Activated naive CD4-positive, alpha-beta T cell treated with anti-CD3 and anti-CD28 coated beads for 36 hours (primary cell): ENCODE data around the gene FAM131A. TPM values are rescaled to one million over a fixed set of nuclear protein-coding genes. Genes with fewer than 3 reads are reported as not detected.

Experiments
- CTCF ChIA-PET: fragments of 350-600 bp; sonication (Branson Sonifier 250); formaldehyde crosslinking; loops from one replicate; lab custom pipeline; 2021; ENCODE audit warnings: antibody characterized with exemption; lab: Charles Lee
- DNase-seq: peaks from one replicate; pipeline ENCODE4 v3.0.0-alpha.2; 2020
- H3K27ac Mint-ChIP-seq: one replicate; pipeline ENCODE4 v1.8.0; 2021; ENCODE audit warnings: mild to moderate bottlenecking, mixed read lengths
- H3K27me3 Mint-ChIP-seq: one replicate; pipeline ENCODE4 v1.8.0; 2021; ENCODE audit warnings: low read depth, mixed read lengths
- H3K36me3 Mint-ChIP-seq: one replicate; pipeline ENCODE4 v1.8.0; 2021; ENCODE audit warnings: low read depth, mixed read lengths
- H3K4me1 Mint-ChIP-seq: one replicate; pipeline ENCODE4 v1.8.0; 2021; ENCODE audit warnings: low read depth, mixed read lengths
- H3K4me3 Mint-ChIP-seq: one replicate; pipeline ENCODE4 v1.8.0; 2021; ENCODE audit warnings: mild to moderate bottlenecking, moderate library complexity, mixed read lengths
- H3K9me3 Mint-ChIP-seq: one replicate; pipeline ENCODE4 v1.8.0; 2021; ENCODE audit warnings: mixed read lengths
- intact Hi-C: fragments of 100-400 bp; cut with micrococcal nuclease; formaldehyde crosslinking; loops from one replicate; pipeline ENCODE4 v1.15.1; 2023
- total RNA-seq, 2 experiments: library from RNA; stranded (reverse); gene quantifications; one replicate each; pipeline ENCODE4 v1.2.3, GENCODE V29; 2021

FAM131A gene
- total RNA-seq, 2 experiments from 2014 or later: 3.8 to 5.0 TPM

DNA sequence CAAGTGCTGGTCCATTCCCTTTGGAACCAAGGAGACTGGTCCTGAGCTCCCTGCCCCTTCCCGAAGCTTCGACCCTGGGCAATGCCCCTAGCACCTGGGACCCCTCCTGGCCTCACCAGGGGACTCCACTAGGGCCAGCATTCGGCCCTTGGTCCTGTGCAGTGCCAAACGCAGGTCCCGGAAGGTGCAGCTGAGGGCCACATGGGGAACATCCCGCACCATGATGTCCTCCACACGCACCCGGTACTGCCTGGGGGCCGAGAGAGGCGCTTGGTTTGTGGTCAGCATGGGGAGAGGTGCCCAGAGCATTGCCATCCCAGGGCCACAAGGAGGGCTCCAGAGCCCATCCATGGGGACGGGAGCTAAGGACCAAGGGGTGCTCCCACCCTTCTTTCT lies 16.1 kb downstream of the FAM131A start:
- Mint-ChIP-seq H3K27me3 (no peaks in the 10 kb centered on the region), H3K9me3 (no peaks in the 10 kb centered on the region), H3K36me3 (peaks cover 2% of the 10 kb centered on the region), H3K27ac (no peak overlapping the region), H3K4me1 (no peaks in the 10 kb centered on the region), H3K4me3 (no peak overlapping the region)
- CTCF ChIA-PET: interaction anchor here (0.6 to 2.4 kb wide), 23 partner anchors 8 to 457 kb away, joined by 3 to 12 read pairs (median 4); partner anchors contain the start of gene EPHB3
- intact Hi-C loops: no loop called here
- DNase-seq: no peak

- no peaks in the 10 kb centered on the region for H3K4me1 Mint-ChIP-seq
- intact Hi-C loops: loop anchor here (1.0 kb wide), 2 partner anchors 159 to 190 kb away; no protein-coding TSS in a partner anchor
- H3K9me3 Mint-ChIP-seq: no peaks in the 10 kb centered on the region
- H3K27ac Mint-ChIP-seq: no peak overlapping the region
- no peaks in the 10 kb centered on the region for H3K27me3 Mint-ChIP-seq
- H3K36me3 Mint-ChIP-seq: peaks cover 2% of the 10 kb centered on the region
- CTCF ChIA-PET: interaction anchor here (0.6 to 2.4 kb wide), 21 partner anchors 8 to 458 kb away, joined by 3 to 12 read pairs (median 4); no protein-coding TSS in a partner anchor
- no peak overlapping the region for H3K4me3 Mint-ChIP-seq
- peak; percentile 76 for DNase-seq
Measured at GRCh38 chr3:184354121-184354728, 16.8 kb downstream of the FAM131A start.

DNA sequence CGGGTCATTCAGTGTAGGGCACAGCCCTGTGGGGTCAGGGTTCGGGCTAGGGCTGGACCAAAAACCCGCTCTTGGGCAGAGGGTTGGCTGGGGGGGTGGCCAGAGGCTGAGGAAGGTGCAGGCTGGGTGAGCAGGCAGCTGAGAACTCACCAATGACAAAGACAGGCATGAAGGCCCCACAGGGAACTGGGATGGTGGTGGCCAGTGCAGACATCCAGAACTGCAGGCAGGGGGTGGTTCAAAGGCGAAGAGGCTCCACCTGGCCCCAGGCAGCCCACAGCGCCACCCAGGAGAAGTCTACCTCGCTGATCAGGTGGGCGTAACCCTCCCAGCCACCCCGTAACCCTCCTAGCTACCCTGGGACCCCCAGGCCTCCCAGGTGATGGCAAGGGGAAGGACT lies 17.4 kb downstream of the FAM131A start:
- Mint-ChIP-seq H3K9me3 (no peaks in the 10 kb centered on the region), H3K27ac (no peak overlapping the region), H3K4me1 (no peaks in the 10 kb centered on the region), H3K36me3 (peaks cover 2% of the 10 kb centered on the region), H3K4me3 (no peak overlapping the region), H3K27me3 (no peaks in the 10 kb centered on the region)
- intact Hi-C loops: loop anchor here (1.0 kb wide), 2 partner anchors 159 to 190 kb away; no protein-coding TSS in a partner anchor
- no peak for DNase-seq
- CTCF ChIA-PET: interaction anchor here (1.0 to 2.4 kb wide), 6 partner anchors 17 to 187 kb away, joined by 3 to 12 read pairs (median 5); partner anchors contain the start of gene FAM131A

- Mint-ChIP-seq H3K9me3 (no peaks in the 10 kb centered on the region), H3K4me1 (peaks cover 2% of the 10 kb centered on the region), H3K27ac (no peak overlapping the region), H3K4me3 (no peak overlapping the region), H3K36me3 (peaks cover 2% of the 10 kb centered on the region), H3K27me3 (no peaks in the 10 kb centered on the region)
- no peak for DNase-seq
- intact Hi-C loops: no loop called here
- CTCF ChIA-PET: interaction anchor here (0.7 to 2.4 kb wide), 6 partner anchors 17 to 186 kb away, joined by 3 to 12 read pairs (median 4); partner anchors contain the start of gene FAM131A
Measured at GRCh38 chr3:184355261-184356040, 18.1 kb downstream of the FAM131A start.

DNA sequence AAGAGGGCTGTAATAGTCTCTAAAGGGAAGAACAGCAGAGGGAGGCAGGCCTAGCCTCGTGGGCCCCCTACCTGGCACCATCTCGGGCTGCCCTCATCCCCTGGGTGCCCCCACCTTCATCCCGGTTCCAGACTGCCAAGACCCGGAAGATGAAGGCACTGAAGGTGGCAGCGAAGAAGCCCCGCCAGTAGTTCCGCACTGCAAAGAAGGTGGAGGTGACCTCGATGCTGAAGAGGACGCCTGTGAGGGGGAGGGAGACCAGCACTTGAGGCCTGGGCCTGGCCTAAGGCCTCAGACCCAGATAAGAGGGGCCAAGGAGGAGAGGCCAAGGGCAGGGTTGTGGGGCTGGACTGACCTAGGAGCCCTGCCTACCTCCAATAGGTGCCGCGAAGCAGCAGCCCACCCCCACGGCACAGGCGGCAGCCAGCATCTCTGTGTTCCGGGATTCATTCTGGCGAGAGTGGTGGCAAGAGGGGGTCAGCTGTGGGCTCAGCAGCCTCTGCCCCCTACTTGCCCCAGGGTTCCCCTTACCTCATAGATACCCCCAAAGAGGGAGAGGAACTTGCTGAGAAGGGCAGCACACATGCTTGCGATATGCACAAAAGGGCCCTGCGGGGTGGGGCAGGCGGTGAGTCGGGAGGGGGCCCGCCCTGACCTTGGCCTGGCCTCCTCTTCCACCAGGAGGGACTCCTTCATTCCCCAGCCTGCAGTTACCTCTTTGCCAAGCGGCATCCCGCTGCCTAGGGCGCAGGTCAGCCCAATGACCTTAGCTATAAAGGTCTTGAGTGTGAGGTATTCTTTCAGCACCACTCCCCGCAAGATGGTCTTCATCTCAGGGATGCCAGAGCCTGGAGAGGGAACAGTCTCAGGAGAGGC lies 20.1 kb downstream of the FAM131A start:
- CTCF ChIA-PET: interaction anchor here (0.6 kb wide), 1 partner anchor 323 kb away, joined by 5 read pairs; no protein-coding TSS in a partner anchor
- Mint-ChIP-seq H3K9me3 (no peaks in the 10 kb centered on the region), H3K4me3 (no peak overlapping the region), H3K36me3 (peaks cover 2% of the 10 kb centered on the region), H3K4me1 (peaks cover 6% of the 10 kb centered on the region), H3K27ac (no peak overlapping the region), H3K27me3 (no peaks in the 10 kb centered on the region)
- intact Hi-C loops: no loop called here
- DNase-seq: no peak

GRCh38 chr3:184358124-184358767 lies 20.8 kb downstream of the FAM131A start:
- Mint-ChIP-seq H3K27me3 (no peaks in the 10 kb centered on the region), H3K9me3 (no peaks in the 10 kb centered on the region), H3K4me3 (no peak overlapping the region), H3K4me1 (peaks cover 6% of the 10 kb centered on the region), H3K36me3 (peaks cover 3% of the 10 kb centered on the region), H3K27ac (no peak overlapping the region)
- intact Hi-C loops: no loop called here
- CTCF ChIA-PET: no interaction called here
- no peak for DNase-seq

- Mint-ChIP-seq H3K4me1 (peaks cover 6% of the 10 kb centered on the region), H3K27me3 (no peaks in the 10 kb centered on the region), H3K4me3 (no peak overlapping the region), H3K9me3 (no peaks in the 10 kb centered on the region), H3K27ac (no peak overlapping the region), H3K36me3 (peaks cover 9% of the 10 kb centered on the region)
- intact Hi-C loops: no loop called here
- DNase-seq: no peak
- CTCF ChIA-PET: interaction anchor here (0.7 to 1.0 kb wide), 2 partner anchors 13 to 453 kb away, joined by 3 to 4 read pairs; no protein-coding TSS in a partner anchor
Measured at GRCh38 chr3:184358921-184359350, 21.5 kb downstream of the FAM131A start.

- H3K9me3 Mint-ChIP-seq: no peaks in the 10 kb centered on the region
- CTCF ChIA-PET: interaction anchor here (0.7 to 4.6 kb wide), 4 partner anchors 12 to 452 kb away, joined by 3 to 21 read pairs (median 4); no protein-coding TSS in a partner anchor
- no peaks in the 10 kb centered on the region for H3K27me3 Mint-ChIP-seq
- no peak for DNase-seq
- peaks cover 11% of the 10 kb centered on the region for H3K4me1 Mint-ChIP-seq
- H3K4me3 Mint-ChIP-seq: no peak overlapping the region
- intact Hi-C loops: loop anchor here (5.0 kb wide), 5 partner anchors 168 to 802 kb away; partner anchors contain the start of genes KLHL24, KLHL6 and MAGEF1
- peaks cover 13% of the 10 kb centered on the region for H3K36me3 Mint-ChIP-seq
- H3K27ac Mint-ChIP-seq: no peak overlapping the region
Measured at GRCh38 chr3:184359610-184360009, 22.2 kb downstream of the FAM131A start.

DNA sequence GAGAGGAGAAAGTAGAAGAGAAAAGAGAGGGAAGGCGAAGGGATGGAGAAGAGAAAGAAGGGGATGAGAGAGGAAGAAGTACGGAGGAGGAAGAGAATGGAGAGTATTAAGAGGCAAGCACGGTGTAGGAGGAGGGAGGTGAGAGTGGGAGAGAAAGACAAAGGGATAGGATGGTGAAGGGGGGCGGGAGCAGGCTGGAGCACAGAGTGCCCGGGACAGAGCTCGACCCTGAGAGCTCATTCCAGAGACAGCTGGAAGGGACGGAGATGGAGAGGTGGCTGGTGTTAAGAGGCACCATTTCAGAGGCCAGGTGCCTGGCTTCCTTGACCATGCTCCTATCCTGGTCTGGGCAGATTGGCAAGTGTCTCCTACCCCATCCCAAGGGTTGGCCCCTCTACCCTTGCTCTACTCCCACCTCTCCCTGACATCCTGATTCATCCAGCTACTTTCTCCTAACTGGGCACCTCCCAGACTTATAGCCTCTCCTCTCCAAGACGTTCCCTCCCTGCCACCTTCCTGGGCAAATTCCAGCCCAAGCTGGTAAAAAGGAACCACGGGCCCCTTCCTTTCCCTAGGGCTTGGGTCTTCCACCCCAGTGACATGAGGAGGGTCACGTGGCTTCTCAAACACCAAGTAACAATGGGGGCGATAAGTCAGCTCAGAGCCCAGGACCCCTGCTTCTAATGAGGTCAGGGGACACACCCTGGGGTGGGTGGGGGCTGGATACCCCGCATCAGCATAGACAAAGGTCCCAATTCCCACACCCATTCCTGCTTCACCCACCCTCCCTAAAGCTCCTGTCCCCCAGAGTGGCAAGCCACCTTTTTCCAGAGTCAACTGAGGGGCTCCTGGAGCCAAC lies 22.9 kb downstream of the FAM131A start:
- CTCF ChIA-PET: interaction anchor here (0.5 to 4.6 kb wide), 6 partner anchors 11 to 1554 kb away, joined by 3 to 21 read pairs (median 3); no protein-coding TSS in a partner anchor
- H3K4me3 Mint-ChIP-seq: peak overlapping the region; percentile 71
- H3K9me3 Mint-ChIP-seq: no peaks in the 10 kb centered on the region
- no peak for DNase-seq
- peaks cover 17% of the 10 kb centered on the region for H3K36me3 Mint-ChIP-seq
- intact Hi-C loops: loop anchor here (5.0 kb wide), 5 partner anchors 167 to 803 kb away; partner anchors contain the start of genes KLHL24, KLHL6 and MAGEF1
- peaks cover 18% of the 10 kb centered on the region for H3K4me1 Mint-ChIP-seq
- no peak overlapping the region for H3K27ac Mint-ChIP-seq
- H3K27me3 Mint-ChIP-seq: no peaks in the 10 kb centered on the region

GRCh38 chr3:184360929-184361531 lies 23.6 kb downstream of the FAM131A start:
- H3K4me1 Mint-ChIP-seq: peaks cover 20% of the 10 kb centered on the region
- H3K27ac Mint-ChIP-seq: no peak overlapping the region
- intact Hi-C loops: loop anchor here (5.0 kb wide), 5 partner anchors 166 to 804 kb away; partner anchors contain the start of genes KLHL24, KLHL6 and MAGEF1
- CTCF ChIA-PET: interaction anchor here (0.6 to 4.6 kb wide), 5 partner anchors 11 to 153 kb away, joined by 3 to 21 read pairs (median 3); no protein-coding TSS in a partner anchor
- H3K36me3 Mint-ChIP-seq: peaks cover 20% of the 10 kb centered on the region
- no peaks in the 10 kb centered on the region for H3K27me3 Mint-ChIP-seq
- H3K9me3 Mint-ChIP-seq: no peaks in the 10 kb centered on the region
- peak overlapping the region; percentile 71 for H3K4me3 Mint-ChIP-seq
- no peak for DNase-seq
